Osteocyte (in vitro differentiated cells): ENCODE measurements around the gene ASPHD1. TPM values are rescaled to one million over a fixed set of nuclear protein-coding genes. Genes with fewer than 3 reads are reported as not detected.

ENCODE experiments used
- DNase-seq: peaks from one replicate; pipeline ENCODE4 v3.0.0; 2021; ENCODE audit warnings: mixed read lengths; ENCODE audit not compliant: unreplicated experiment; ENCODE audit errors: extremely low spot score
- H3K27ac Mint-ChIP-seq: one replicate; pipeline ENCODE4 v1.8.0; 2021; ENCODE audit warnings: mild to moderate bottlenecking, mixed read lengths; ENCODE audit not compliant: unreplicated experiment
- H3K27me3 Mint-ChIP-seq: one replicate; pipeline ENCODE4 v1.8.0; 2021; ENCODE audit warnings: mixed read lengths; ENCODE audit not compliant: unreplicated experiment
- H3K36me3 Mint-ChIP-seq: one replicate; pipeline ENCODE4 v1.8.0; 2021; ENCODE audit warnings: mixed read lengths; ENCODE audit not compliant: unreplicated experiment
- H3K4me1 Mint-ChIP-seq: one replicate; pipeline ENCODE4 v1.8.0; 2021; ENCODE audit warnings: mixed read lengths; ENCODE audit not compliant: unreplicated experiment
- H3K4me3 Mint-ChIP-seq: one replicate; pipeline ENCODE4 v1.8.0; 2021; ENCODE audit warnings: mild to moderate bottlenecking, moderate library complexity, mixed read lengths; ENCODE audit not compliant: unreplicated experiment
- H3K9me3 Mint-ChIP-seq: one replicate; pipeline ENCODE4 v1.8.0; 2021; ENCODE audit warnings: mixed read lengths; ENCODE audit not compliant: unreplicated experiment
- CTCF ChIP-seq: fragments of 200-600 bp; sonication (generic); IDR thresholded peaks from 2 replicates; pipeline ENCODE4 v1.5.0; 2021; ENCODE audit warnings: antibody characterized with exemption, mild to moderate bottlenecking, moderate library complexity
- total RNA-seq: library from RNA; stranded (reverse); gene quantifications from 2 replicates; pipeline ENCODE4 v1.2.1, GENCODE V29; 2021

Gene ASPHD1
- total RNA-seq, 1 donor from 2014 or later = 1.0 TPM

GRCh38 chr16:29891525-29892457 lies 8.5 kb upstream of the ASPHD1 start:
- no peaks in the 10 kb centered on the region for H3K27me3 Mint-ChIP-seq
- no peak for DNase-seq
- no peaks in the 10 kb centered on the region for H3K9me3 Mint-ChIP-seq
- no peak for TF ChIP-seq CTCF
- no peaks in the 10 kb centered on the region for H3K36me3 Mint-ChIP-seq
- H3K4me1 Mint-ChIP-seq = no peaks in the 10 kb centered on the region
- H3K27ac Mint-ChIP-seq = no peak overlapping the region
- H3K4me3 Mint-ChIP-seq = no peak overlapping the region

GRCh38 chr16:29892458-29892813 lies 7.9 kb upstream of the ASPHD1 start:
- no peak for DNase-seq
- H3K9me3 Mint-ChIP-seq = no peaks in the 10 kb centered on the region
- peaks cover 3% of the 10 kb centered on the region for H3K27me3 Mint-ChIP-seq
- H3K4me3 Mint-ChIP-seq = no peak overlapping the region
- no peak for TF ChIP-seq CTCF
- no peak overlapping the region for H3K27ac Mint-ChIP-seq
- no peaks in the 10 kb centered on the region for H3K36me3 Mint-ChIP-seq
- H3K4me1 Mint-ChIP-seq = no peaks in the 10 kb centered on the region

- DNase-seq = no peak
- Mint-ChIP-seq H3K4me3 (no peak overlapping the region), H3K27ac (no peak overlapping the region), H3K27me3 (peaks cover 13% of the 10 kb centered on the region), H3K4me1 (peaks cover 2% of the 10 kb centered on the region), H3K36me3 (no peaks in the 10 kb centered on the region), H3K9me3 (no peaks in the 10 kb centered on the region)
- TF ChIP-seq CTCF = no peak
These were observed 6.7 kb upstream of the ASPHD1 start for GRCh38 chr16:29893553-29893952.

GRCh38 chr16:29894352-29894751 lies 5.9 kb upstream of the ASPHD1 start:
- no peak overlapping the region for H3K4me3 Mint-ChIP-seq

More at GRCh38 chr16:29894352-29894751, 5.9 kb upstream of the ASPHD1 start:
- Mint-ChIP-seq H3K27ac (no peak overlapping the region), H3K9me3 (no peaks in the 10 kb centered on the region), H3K4me1 (peaks cover 7% of the 10 kb centered on the region), H3K27me3 (peaks cover 19% of the 10 kb centered on the region), H3K36me3 (no peaks in the 10 kb centered on the region)
- no peak for DNase-seq
- TF ChIP-seq CTCF = no peak
